Natural killer cell (primary cell): ENCODE data around the gene ANGEL2. TPM values are rescaled to one million over a fixed set of nuclear protein-coding genes. Genes with fewer than 3 reads are reported as not detected.
A peak's percentile ranks its signal among the peaks of the same experiment; 100 is the strongest.

Source experiments
- ATAC-seq, 3 donors: fragments of 150-1000 bp in 2 of 3; fragments of 200-7000 bp in 1 of 3; cut with Tn5 transposase; 1 replicate in 1 of 3; 2 replicates in 2 of 3; pipeline ENCODE4 v1.10.0; 2021; ENCODE audit warnings: mild to moderate bottlenecking in 2 of 3, moderate library complexity in 2 of 3
- DNase-seq, 2 donors: peaks; one replicate each; pipeline versions ENCODE4 v3.0.0 to v3.0.0-alpha.2; 2013 to 2021; ENCODE audit warnings: mixed read lengths in 1 of 2
- H3K27ac ChIP-seq: one replicate; pipeline ENCODE4 v1.5.1; 2013; ENCODE audit warnings: mild to moderate bottlenecking, low read length
- H3K27me3 ChIP-seq: one replicate; pipeline ENCODE4 v1.6.1; 2013; ENCODE audit warnings: low read length; ENCODE audit not compliant: control insufficient read depth, insufficient read depth
- H3K36me3 ChIP-seq: one replicate; pipeline ENCODE4 v1.6.1; 2013; ENCODE audit warnings: low read length; ENCODE audit not compliant: control insufficient read depth, insufficient read depth
- H3K4me1 ChIP-seq: one replicate; pipeline ENCODE4 v1.6.1; 2013; ENCODE audit warnings: low read length; ENCODE audit not compliant: control insufficient read depth, insufficient read depth
- H3K4me3 ChIP-seq: one replicate; pipeline ENCODE4 v1.5.1; 2013; ENCODE audit warnings: low read length
- H3K9me3 ChIP-seq: one replicate; pipeline ENCODE4 v1.6.1; 2013; ENCODE audit warnings: low read length; ENCODE audit not compliant: control insufficient read depth, insufficient read depth
- H3K27ac Mint-ChIP-seq, 2 donors: one replicate each; pipeline ENCODE4 v1.8.0; 2022; ENCODE audit warnings: mild to moderate bottlenecking in 2 of 2, mixed read lengths in 2 of 2, moderate library complexity in 1 of 2
- H3K27me3 Mint-ChIP-seq, 2 donors: one replicate each; pipeline ENCODE4 v1.8.0; 2022; ENCODE audit warnings: low read depth in 2 of 2, mixed read lengths in 2 of 2
- H3K36me3 Mint-ChIP-seq: one replicate; pipeline ENCODE4 v1.8.0; 2022; ENCODE audit warnings: mixed read lengths
- H3K4me1 Mint-ChIP-seq, 2 donors: one replicate each; pipeline ENCODE4 v1.8.0; 2022; ENCODE audit warnings: mixed read lengths in 2 of 2
- H3K4me3 Mint-ChIP-seq: one replicate; pipeline ENCODE4 v1.8.0; 2022; ENCODE audit warnings: mild to moderate bottlenecking, moderate library complexity, mixed read lengths
- H3K9me3 Mint-ChIP-seq, 2 donors: one replicate each; pipeline ENCODE4 v1.8.0; 2022; ENCODE audit warnings: mixed read lengths in 2 of 2
- WGBS: methylation state at CpG from one replicate; pipeline ENCODE4 v1.1.7; 2013; ENCODE audit warnings: missing lambda C conversion rate; ENCODE audit not compliant: insufficient coverage; 5-methylcytosine and 5-hydroxymethylcytosine counted together
- intact Hi-C: fragments of 100-400 bp; cut with micrococcal nuclease; formaldehyde crosslinking; loops from one replicate; pipeline ENCODE4 v1.14.2; 2022
- total RNA-seq, 4 donors: library from RNA; stranded (reverse); fragments of 120-200 nt in 1 of 4; gene quantifications; one replicate each; pipeline versions ENCODE4 v1.2.3 to v1.2.4, GENCODE V29; 2013 to 2022
- TF ChIP-seq, protein P1 (sequence below): fragments of 200-600 bp; IDR thresholded peaks from one replicate; pipeline ENCODE4 v1.8.0; 2022; ENCODE audit warnings: antibody characterized with exemption

ANGEL2 gene
- total RNA-seq, 3 donors from 2014 or later (not counting 1 experiment from before 2014, with no cell fraction given): 68.1 to 75.3 (median 72.1) TPM

- Mint-ChIP-seq H3K4me3 (no peak overlapping the region), H3K4me1 (no peaks in the 10 kb centered on the region), H3K9me3 (no peaks in the 10 kb centered on the region), H3K27ac (no peak overlapping the region), H3K36me3 (no peaks in the 10 kb centered on the region), H3K27me3 (peaks cover 12 to 35% of the 10 kb centered on the region in 2 donors)
- no peak for DNase-seq
- no peaks in the 10 kb centered on the region for H3K4me1 ChIP-seq
- TF ChIP-seq, protein P1, sequence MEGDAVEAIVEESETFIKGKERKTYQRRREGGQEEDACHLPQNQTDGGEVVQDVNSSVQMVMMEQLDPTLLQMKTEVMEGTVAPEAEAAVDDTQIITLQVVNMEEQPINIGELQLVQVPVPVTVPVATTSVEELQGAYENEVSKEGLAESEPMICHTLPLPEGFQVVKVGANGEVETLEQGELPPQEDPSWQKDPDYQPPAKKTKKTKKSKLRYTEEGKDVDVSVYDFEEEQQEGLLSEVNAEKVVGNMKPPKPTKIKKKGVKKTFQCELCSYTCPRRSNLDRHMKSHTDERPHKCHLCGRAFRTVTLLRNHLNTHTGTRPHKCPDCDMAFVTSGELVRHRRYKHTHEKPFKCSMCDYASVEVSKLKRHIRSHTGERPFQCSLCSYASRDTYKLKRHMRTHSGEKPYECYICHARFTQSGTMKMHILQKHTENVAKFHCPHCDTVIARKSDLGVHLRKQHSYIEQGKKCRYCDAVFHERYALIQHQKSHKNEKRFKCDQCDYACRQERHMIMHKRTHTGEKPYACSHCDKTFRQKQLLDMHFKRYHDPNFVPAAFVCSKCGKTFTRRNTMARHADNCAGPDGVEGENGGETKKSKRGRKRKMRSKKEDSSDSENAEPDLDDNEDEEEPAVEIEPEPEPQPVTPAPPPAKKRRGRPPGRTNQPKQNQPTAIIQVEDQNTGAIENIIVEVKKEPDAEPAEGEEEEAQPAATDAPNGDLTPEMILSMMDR: no peak
- H3K36me3 ChIP-seq: no peaks in the 10 kb centered on the region
- no peaks in the 10 kb centered on the region for H3K27me3 ChIP-seq
- no peaks in the 10 kb centered on the region for H3K9me3 ChIP-seq
- H3K4me3 ChIP-seq: no peak overlapping the region
- 94% methylated on average over 5 of the region's 5 CpGs for WGBS
- ATAC-seq: no peak
- intact Hi-C loops: no loop called here
- no peak overlapping the region for H3K27ac ChIP-seq
Measured at GRCh38 chr1:212971312-212971711, 44.4 kb downstream of the ANGEL2 start.

DNA sequence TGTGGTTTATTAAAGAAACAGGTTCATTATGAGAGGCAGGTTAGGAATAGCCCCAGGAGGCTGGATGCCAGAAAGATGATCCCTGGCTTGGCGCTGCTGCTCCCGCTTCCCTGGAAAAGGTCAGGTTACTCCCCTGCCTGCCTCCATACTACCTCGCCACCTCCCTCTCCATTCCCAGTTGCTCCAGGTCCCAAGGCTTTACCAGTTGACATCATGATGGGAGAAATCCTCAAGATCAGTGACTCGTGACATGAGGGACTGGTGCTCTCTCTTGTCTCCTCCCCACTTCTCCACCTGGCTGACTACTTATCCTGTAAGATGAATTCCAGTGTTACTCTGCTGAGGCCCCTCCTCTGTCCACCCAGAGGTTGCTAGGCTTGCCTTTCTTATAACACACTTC is 45.6 kb downstream of the ANGEL2 start:
- Mint-ChIP-seq H3K4me1 (no peaks in the 10 kb centered on the region), H3K27ac (no peak overlapping the region), H3K36me3 (no peaks in the 10 kb centered on the region), H3K27me3 (peaks cover 12 to 45% of the 10 kb centered on the region in 2 donors), H3K9me3 (no peaks in the 10 kb centered on the region), H3K4me3 (no peak overlapping the region)
- no peak for ATAC-seq
- intact Hi-C loops: no loop called here
- no peak overlapping the region for H3K4me3 ChIP-seq
- no peaks in the 10 kb centered on the region for H3K36me3 ChIP-seq
- TF ChIP-seq, protein P1: no peak
- no peaks in the 10 kb centered on the region for H3K4me1 ChIP-seq
- no peak overlapping the region for H3K27ac ChIP-seq
- H3K9me3 ChIP-seq: no peaks in the 10 kb centered on the region
- DNase-seq: no peak
- H3K27me3 ChIP-seq: no peaks in the 10 kb centered on the region
- WGBS: 91% methylated on average over 4 of the region's 4 CpGs

DNA sequence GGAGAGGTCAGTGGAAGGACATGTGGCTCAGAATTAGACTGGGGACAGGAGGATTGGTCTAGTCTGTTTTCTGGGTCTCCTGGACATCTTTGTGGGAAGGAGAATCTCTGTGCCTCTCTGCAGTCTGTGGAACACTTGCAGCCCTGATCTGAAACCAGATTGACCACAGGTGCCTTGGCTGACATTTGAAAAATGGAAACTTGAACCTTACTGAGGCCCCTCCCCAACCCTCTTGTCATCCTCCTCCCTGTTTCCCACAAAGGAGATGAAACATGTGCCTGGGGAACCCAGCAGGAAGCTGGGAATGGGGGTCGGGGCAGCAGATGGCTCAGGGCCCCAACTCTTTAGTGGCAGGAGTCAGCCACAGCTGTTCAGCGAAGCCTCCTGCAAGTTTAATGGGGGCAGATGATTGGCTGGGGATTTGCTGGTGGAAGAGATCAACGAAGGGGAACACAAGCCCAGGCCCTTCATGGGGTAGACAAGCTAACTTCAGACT is 47.3 kb downstream of the ANGEL2 start:
- TF ChIP-seq, protein P1: no peak
- Histone ChIP-seq H3K27me3 (no peaks in the 10 kb centered on the region), H3K4me1 (no peaks in the 10 kb centered on the region), H3K9me3 (no peaks in the 10 kb centered on the region), H3K4me3 (no peak overlapping the region), H3K36me3 (no peaks in the 10 kb centered on the region), H3K27ac (no peak overlapping the region)
- ATAC-seq (no peak), DNase-seq (no peak)
- Mint-ChIP-seq H3K9me3 (no peaks in the 10 kb centered on the region), H3K27ac (no peak overlapping the region), H3K27me3 (peaks cover 18 to 41% of the 10 kb centered on the region in 2 donors), H3K36me3 (no peaks in the 10 kb centered on the region), H3K4me1 (no peaks in the 10 kb centered on the region), H3K4me3 (no peak overlapping the region)
- intact Hi-C loops: no loop called here
- WGBS: 59% methylated on average over 3 of the region's 3 CpGs

- H3K4me1 ChIP-seq: no peaks in the 10 kb centered on the region
- H3K36me3 ChIP-seq: no peaks in the 10 kb centered on the region
- peak in 1 of 2 donors; percentile 10 for DNase-seq
- H3K36me3 Mint-ChIP-seq: no peaks in the 10 kb centered on the region
- H3K27me3 Mint-ChIP-seq: peaks cover 18 to 36% of the 10 kb centered on the region in 2 donors
- TF ChIP-seq, protein P1: no peak
- H3K27ac Mint-ChIP-seq: no peak overlapping the region
- ATAC-seq: peak in 1 of 3 donors; percentile 47
- H3K4me3 Mint-ChIP-seq: no peak overlapping the region
- no peaks in the 10 kb centered on the region for H3K27me3 ChIP-seq
- no peaks in the 10 kb centered on the region for H3K4me1 Mint-ChIP-seq
- H3K27ac ChIP-seq: no peak overlapping the region
- intact Hi-C loops: no loop called here
- 88% methylated on average over 8 of the region's 8 CpGs for WGBS
- no peak overlapping the region for H3K4me3 ChIP-seq
- no peaks in the 10 kb centered on the region for H3K9me3 ChIP-seq
- H3K9me3 Mint-ChIP-seq: no peaks in the 10 kb centered on the region
Measured at GRCh38 chr1:212967801-212968200, 47.9 kb downstream of the ANGEL2 start.
